Measurements from ENCODE around the gene TRIM6. TPM values are rescaled to one million over a fixed set of nuclear protein-coding genes. Genes with fewer than 3 reads are reported as not detected.

Gene TRIM6, protein sequence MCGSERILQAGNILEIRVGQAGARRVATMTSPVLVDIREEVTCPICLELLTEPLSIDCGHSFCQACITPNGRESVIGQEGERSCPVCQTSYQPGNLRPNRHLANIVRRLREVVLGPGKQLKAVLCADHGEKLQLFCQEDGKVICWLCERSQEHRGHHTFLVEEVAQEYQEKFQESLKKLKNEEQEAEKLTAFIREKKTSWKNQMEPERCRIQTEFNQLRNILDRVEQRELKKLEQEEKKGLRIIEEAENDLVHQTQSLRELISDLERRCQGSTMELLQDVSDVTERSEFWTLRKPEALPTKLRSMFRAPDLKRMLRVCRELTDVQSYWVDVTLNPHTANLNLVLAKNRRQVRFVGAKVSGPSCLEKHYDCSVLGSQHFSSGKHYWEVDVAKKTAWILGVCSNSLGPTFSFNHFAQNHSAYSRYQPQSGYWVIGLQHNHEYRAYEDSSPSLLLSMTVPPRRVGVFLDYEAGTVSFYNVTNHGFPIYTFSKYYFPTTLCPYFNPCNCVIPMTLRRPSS
- total RNA-seq (2022; extraction: Qiagen RNA extraction) = 10.4 to 13.1 TPM (median 12.8 TPM) in 5 replicates

DNA sequence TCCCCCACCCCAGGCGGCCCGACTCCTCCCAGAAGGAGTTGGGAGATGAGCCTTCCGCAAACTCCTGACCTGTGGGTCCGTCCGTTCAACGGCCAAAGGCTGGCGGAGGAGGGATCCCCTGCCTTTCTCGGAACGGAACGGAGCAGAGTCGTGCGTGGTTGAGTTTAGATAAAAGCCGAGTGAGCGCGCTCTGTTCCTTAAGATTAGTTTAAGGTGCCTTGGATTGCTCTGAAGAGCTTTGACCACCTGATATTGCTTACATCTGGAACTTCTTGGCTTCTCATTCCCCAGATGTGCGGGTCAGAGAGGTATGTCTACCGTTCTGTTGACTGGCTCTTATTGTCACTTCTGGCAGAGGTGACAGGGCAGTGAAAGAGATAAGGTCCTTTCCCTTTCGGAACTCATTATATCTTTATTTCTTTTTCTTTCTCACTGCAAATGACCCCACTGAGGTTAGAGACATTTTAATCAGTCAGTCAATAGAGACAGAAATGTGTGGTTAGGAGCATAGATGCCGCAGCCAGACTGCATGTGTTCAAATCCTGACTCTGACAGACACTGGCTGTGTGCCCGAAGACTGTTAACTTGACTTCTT, at the start of gene TRIM6:
TRIM6 (plus strand) TSS at position 31 of the 595 bp plus-strand sequence; CDS start at position 292, 261 bp downstream.

GRCh38 chr11:5548440-5548839, 48.0 kb upstream of the TRIM6 start, which contains the start of gene OR52H1:
Gene OR52H1 (minus strand): TSS chr11:5548540. CDS start chr11:5545505, 3,035 bp downstream.

DNA sequence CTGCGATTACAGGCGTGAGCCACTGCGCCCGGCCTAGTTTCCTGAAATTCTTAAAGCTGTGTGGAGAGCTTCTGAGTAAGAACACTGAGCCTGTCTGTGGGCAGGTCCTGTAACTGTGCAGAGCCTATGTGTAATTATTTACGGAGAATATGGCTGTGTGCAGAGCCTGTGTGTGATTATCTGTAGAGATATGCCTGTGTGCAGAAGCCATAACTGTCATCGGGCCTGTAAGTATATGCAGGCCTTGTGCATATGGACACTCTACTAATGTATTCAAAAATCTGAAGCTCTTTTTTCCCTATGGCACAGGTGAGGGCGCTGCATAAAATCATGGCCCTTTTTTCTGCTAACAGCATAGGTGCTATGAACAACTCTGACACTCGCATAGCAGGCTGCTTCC, 15.9 kb upstream of the TRIM6 start, which contains the start of gene OR52B6:
OR52B6 (plus strand) TSS at position 301 of the 400 bp plus-strand sequence; CDS start at position 301, 0 bp downstream.

GRCh38 chr11:5624489-5625279, 28.2 kb downstream of the TRIM6 start, which contains the start of gene TRIM34:
Gene TRIM34 (plus strand): TSS chr11:5625001. CDS start chr11:5632332, 7,331 bp downstream.

Other genes with a start within 250 kb of the TRIM6 start
- not detected in 5 replicates for gene OR51B6, start 245.1 kb upstream of the TRIM6 start, total RNA-seq (2022; extraction: Qiagen RNA extraction)
- not detected in 5 replicates for gene OR51M1, start 212.8 kb upstream of the TRIM6 start, total RNA-seq (2022; extraction: Qiagen RNA extraction)
- not detected in 5 replicates for gene OR51Q1, start 174.5 kb upstream of the TRIM6 start, total RNA-seq (2022; extraction: Qiagen RNA extraction)
- not detected in 5 replicates for gene OR51I1, start 155.1 kb upstream of the TRIM6 start, total RNA-seq (2022; extraction: Qiagen RNA extraction)
- not detected in 5 replicates for gene OR51I2, start 147.3 kb upstream of the TRIM6 start, total RNA-seq (2022; extraction: Qiagen RNA extraction)
- gene OR52D1, start 108.0 kb upstream of the TRIM6 start, total RNA-seq (2022; extraction: Qiagen RNA extraction) = not detected in 5 replicates
- not detected in 5 replicates for gene UBQLN3, start 86.7 kb upstream of the TRIM6 start, total RNA-seq (2022; extraction: Qiagen RNA extraction)
- gene UBQLNL, start 79.9 kb upstream of the TRIM6 start, total RNA-seq (2022; extraction: Qiagen RNA extraction) = 0.04 TPM in 1 of 5 replicates, not detected in the others
- not detected in 5 replicates for gene OR52H1, start 48.1 kb upstream of the TRIM6 start, total RNA-seq (2022; extraction: Qiagen RNA extraction)
- not detected in 5 replicates for gene OR52B6, start 15.8 kb upstream of the TRIM6 start, total RNA-seq (2022; extraction: Qiagen RNA extraction)
- gene TRIM34, start 28.4 kb downstream of the TRIM6 start, total RNA-seq (2022; extraction: Qiagen RNA extraction) = 2.8 to 4.3 TPM (median 3.7 TPM) in 5 replicates
- 10.9 to 13.7 TPM (median 12.0 TPM) in 5 replicates for gene TRIM5, start 88.4 kb downstream of the TRIM6 start, total RNA-seq (2022; extraction: Qiagen RNA extraction)
- 0.44 to 1.0 TPM (median 0.81 TPM) in 5 replicates for gene TRIM22, start 93.2 kb downstream of the TRIM6 start, total RNA-seq (2022; extraction: Qiagen RNA extraction)
- not detected in 5 replicates for gene OR56B1, start 139.8 kb downstream of the TRIM6 start, total RNA-seq (2022; extraction: Qiagen RNA extraction)
- gene OR52N4, start 157.6 kb downstream of the TRIM6 start, total RNA-seq (2022; extraction: Qiagen RNA extraction) = not detected in 5 replicates
- not detected in 5 replicates for gene OR52N5, start 186.7 kb downstream of the TRIM6 start, total RNA-seq (2022; extraction: Qiagen RNA extraction)
- not detected in 5 replicates for gene OR52N1, start 194.6 kb downstream of the TRIM6 start, total RNA-seq (2022; extraction: Qiagen RNA extraction)
- not detected in 5 replicates for gene OR52N2, start 212.3 kb downstream of the TRIM6 start, total RNA-seq (2022; extraction: Qiagen RNA extraction)
- gene OR52E6, start 245.3 kb downstream of the TRIM6 start, total RNA-seq (2022; extraction: Qiagen RNA extraction) = not detected in 5 replicates

All from A549 treated with CORT108297 at 1 μM for 4 hours (cell line).